Measurements from ENCODE around the gene CHAF1B.

Gene CHAF1B

DNA sequence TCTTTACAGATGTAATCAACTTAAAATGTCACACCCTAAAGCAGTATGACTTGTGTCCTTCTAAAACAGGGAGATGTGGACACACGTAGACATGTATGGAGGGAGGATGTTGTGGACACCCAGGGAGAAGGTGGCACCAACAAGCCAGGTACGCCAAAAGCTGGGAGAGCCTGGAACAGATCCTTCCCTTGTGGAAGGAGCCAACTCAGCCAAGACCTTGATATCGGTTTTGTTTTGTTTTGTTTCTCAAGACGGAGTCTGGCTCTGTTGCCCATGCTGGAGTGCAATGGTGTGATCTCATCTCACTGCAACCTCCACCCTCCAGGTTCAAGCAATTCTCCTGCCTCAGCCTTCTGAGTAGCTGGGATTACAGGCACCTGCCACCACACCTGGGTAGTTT, 45.6 kb downstream of the CHAF1B start:
- H3K4me1 ChIP-seq (ENCODE audit: control insufficient read depth, insufficient read depth, low read length), result peaks cover 8% of the 10 kb centered on the region; the same call in 1 of the 2 replicates
- no peaks in the 10 kb centered on the region for H3K9me3 ChIP-seq (ENCODE audit: control insufficient read depth, insufficient read depth, low read depth, low read length)
- H3K27ac ChIP-seq (ENCODE audit: extremely low read depth, low read depth, low read length), result no peak overlapping the region; the same call in 1 of the 2 replicates
- no peak overlapping the region for H3K4me3 ChIP-seq (ENCODE audit: low read depth, low read length)
- CTCF ChIA-PET, result interaction anchor here (0.9 to 2.3 kb wide), 5 partner anchors 9 to 486 kb away, joined by 3 to 11 read pairs (median 3); partner anchors contain the start of gene CHAF1B
- H3K36me3 ChIP-seq (ENCODE audit: control insufficient read depth in 2 of 2, insufficient read depth in 1 of 2, low read length in 2 of 2), result no peaks in the 10 kb centered on the region
- POLR2A ChIA-PET, result interaction anchor here (0.7 to 2.5 kb wide), 3 partner anchors 111 to 534 kb away, joined by 3 to 8 read pairs (median 7); partner anchors contain the start of gene MORC3
- TF ChIP-seq, protein P1, sequence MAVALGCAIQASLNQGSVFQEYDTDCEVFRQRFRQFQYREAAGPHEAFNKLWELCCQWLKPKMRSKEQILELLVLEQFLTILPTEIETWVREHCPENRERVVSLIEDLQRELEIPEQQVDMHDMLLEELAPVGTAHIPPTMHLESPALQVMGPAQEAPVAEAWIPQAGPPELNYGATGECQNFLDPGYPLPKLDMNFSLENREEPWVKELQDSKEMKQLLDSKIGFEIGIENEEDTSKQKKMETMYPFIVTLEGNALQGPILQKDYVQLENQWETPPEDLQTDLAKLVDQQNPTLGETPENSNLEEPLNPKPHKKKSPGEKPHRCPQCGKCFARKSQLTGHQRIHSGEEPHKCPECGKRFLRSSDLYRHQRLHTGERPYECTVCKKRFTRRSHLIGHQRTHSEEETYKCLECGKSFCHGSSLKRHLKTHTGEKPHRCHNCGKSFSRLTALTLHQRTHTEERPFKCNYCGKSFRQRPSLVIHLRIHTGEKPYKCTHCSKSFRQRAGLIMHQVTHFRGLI (tag by site-specific recombination; IDR thresholded peaks at IDR 0.05), result no peak
- TF ChIP-seq SP7 (tag by site-specific recombination; IDR thresholded peaks at IDR 0.05) (no peak), ZNF514 (tag by site-specific recombination; IDR thresholded peaks at IDR 0.05) (no peak), ZNF596 (tag by site-specific recombination; IDR thresholded peaks at IDR 0.05) (no peak), ZNF830 (tag by site-specific recombination; IDR thresholded peaks at IDR 0.05; ENCODE audit: low read depth) (no peak), ZBTB48 (tag by site-specific recombination; IDR thresholded peaks at IDR 0.05) (no peak), HOXD13 (CRISPR knock-in tag; IDR thresholded peaks at IDR 0.05; ENCODE audit: borderline replicate concordance) (no peak), ZNF19 (tag by site-specific recombination; IDR thresholded peaks at IDR 0.05; ENCODE audit: low read depth) (no peak), ZNF549 (tag by site-specific recombination; IDR thresholded peaks at IDR 0.05) (no peak), KLF9 (tag by site-specific recombination; IDR thresholded peaks at IDR 0.05; ENCODE audit: low read depth) (no peak), IKZF3 (tag by site-specific recombination; IDR thresholded peaks at IDR 0.05) (no peak), ZNF114 (tag by site-specific recombination; IDR thresholded peaks at IDR 0.05) (no peak), ZNF16 (tag by site-specific recombination; IDR thresholded peaks at IDR 0.05; ENCODE audit: low read depth) (no peak)
- TF ChIP-seq, protein P2, sequence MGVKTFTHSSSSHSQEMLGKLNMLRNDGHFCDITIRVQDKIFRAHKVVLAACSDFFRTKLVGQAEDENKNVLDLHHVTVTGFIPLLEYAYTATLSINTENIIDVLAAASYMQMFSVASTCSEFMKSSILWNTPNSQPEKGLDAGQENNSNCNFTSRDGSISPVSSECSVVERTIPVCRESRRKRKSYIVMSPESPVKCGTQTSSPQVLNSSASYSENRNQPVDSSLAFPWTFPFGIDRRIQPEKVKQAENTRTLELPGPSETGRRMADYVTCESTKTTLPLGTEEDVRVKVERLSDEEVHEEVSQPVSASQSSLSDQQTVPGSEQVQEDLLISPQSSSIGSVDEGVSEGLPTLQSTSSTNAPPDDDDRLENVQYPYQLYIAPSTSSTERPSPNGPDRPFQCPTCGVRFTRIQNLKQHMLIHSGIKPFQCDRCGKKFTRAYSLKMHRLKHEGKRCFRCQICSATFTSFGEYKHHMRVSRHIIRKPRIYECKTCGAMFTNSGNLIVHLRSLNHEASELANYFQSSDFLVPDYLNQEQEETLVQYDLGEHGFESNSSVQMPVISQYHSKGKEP (tag by site-specific recombination; IDR thresholded peaks at IDR 0.05), result no peak
- TF ChIP-seq, protein P3, sequence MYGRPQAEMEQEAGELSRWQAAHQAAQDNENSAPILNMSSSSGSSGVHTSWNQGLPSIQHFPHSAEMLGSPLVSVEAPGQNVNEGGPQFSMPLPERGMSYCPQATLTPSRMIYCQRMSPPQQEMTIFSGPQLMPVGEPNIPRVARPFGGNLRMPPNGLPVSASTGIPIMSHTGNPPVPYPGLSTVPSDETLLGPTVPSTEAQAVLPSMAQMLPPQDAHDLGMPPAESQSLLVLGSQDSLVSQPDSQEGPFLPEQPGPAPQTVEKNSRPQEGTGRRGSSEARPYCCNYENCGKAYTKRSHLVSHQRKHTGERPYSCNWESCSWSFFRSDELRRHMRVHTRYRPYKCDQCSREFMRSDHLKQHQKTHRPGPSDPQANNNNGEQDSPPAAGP (tag by site-specific recombination; IDR thresholded peaks at IDR 0.05), result 0 out of 2 replicates have a peak, but pooled peaks have one; percentile 25
- TF ChIP-seq, protein P4, sequence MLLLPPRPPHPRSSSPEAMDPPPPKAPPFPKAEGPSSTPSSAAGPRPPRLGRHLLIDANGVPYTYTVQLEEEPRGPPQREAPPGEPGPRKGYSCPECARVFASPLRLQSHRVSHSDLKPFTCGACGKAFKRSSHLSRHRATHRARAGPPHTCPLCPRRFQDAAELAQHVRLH (tag by site-specific recombination; IDR thresholded peaks at IDR 0.05), result no peak
- TF ChIP-seq, protein P5, sequence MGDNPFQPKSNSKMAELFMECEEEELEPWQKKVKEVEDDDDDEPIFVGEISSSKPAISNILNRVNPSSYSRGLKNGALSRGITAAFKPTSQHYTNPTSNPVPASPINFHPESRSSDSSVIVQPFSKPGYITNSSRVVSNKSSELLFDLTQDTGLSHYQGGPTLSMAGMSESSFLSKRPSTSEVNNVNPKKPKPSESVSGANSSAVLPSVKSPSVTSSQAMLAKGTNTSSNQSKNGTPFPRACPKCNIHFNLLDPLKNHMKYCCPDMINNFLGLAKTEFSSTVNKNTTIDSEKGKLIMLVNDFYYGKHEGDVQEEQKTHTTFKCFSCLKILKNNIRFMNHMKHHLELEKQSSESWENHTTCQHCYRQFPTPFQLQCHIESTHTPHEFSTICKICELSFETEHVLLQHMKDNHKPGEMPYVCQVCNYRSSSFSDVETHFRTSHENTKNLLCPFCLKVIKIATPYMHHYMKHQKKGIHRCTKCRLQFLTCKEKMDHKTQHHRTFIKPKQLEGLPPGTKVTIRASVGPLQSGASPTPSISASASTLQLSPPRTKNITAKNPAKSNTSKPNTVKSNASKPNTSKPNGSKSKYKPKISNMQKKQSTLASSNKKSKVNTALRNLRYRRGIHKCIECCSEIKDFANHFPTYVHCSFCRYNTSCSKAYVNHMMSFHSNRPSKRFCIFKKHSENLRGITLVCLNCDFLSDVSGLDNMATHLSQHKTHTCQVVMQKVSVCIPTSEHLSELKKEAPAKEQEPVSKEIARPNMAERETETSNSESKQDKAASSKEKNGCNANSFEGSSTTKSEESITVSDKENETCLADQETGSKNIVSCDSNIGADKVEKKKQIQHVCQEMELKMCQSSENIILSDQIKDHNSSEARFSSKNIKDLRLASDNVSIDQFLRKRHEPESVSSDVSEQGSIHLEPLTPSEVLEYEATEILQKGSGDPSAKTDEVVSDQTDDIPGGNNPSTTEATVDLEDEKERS (tag by site-specific recombination; IDR thresholded peaks at IDR 0.05), result no peak
- TF ChIP-seq, protein P6, sequence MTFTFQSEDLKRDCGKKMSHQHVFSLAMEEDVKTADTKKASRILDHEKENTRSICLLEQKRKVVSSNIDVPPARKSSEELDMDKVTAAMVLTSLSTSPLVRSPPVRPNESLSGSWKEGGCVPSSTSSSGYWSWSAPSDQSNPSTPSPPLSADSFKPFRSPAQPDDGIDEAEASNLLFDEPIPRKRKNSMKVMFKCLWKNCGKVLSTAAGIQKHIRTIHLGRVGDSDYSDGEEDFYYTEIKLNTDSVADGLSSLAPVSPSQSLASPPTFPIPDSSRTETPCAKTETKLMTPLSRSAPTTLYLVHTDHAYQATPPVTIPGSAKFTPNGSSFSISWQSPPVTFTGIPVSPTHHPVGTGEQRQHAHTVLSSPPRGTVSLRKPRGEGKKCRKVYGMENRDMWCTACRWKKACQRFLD (tag by site-specific recombination; IDR thresholded peaks at IDR 0.05), result no peak
- TF ChIP-seq, protein P7, sequence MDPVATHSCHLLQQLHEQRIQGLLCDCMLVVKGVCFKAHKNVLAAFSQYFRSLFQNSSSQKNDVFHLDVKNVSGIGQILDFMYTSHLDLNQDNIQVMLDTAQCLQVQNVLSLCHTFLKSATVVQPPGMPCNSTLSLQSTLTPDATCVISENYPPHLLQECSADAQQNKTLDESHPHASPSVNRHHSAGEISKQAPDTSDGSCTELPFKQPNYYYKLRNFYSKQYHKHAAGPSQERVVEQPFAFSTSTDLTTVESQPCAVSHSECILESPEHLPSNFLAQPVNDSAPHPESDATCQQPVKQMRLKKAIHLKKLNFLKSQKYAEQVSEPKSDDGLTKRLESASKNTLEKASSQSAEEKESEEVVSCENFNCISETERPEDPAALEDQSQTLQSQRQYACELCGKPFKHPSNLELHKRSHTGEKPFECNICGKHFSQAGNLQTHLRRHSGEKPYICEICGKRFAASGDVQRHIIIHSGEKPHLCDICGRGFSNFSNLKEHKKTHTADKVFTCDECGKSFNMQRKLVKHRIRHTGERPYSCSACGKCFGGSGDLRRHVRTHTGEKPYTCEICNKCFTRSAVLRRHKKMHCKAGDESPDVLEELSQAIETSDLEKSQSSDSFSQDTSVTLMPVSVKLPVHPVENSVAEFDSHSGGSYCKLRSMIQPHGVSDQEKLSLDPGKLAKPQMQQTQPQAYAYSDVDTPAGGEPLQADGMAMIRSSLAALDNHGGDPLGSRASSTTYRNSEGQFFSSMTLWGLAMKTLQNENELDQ (tag by site-specific recombination; IDR thresholded peaks at IDR 0.05; ENCODE audit: low read depth), result no peak
- TF ChIP-seq, protein P8, sequence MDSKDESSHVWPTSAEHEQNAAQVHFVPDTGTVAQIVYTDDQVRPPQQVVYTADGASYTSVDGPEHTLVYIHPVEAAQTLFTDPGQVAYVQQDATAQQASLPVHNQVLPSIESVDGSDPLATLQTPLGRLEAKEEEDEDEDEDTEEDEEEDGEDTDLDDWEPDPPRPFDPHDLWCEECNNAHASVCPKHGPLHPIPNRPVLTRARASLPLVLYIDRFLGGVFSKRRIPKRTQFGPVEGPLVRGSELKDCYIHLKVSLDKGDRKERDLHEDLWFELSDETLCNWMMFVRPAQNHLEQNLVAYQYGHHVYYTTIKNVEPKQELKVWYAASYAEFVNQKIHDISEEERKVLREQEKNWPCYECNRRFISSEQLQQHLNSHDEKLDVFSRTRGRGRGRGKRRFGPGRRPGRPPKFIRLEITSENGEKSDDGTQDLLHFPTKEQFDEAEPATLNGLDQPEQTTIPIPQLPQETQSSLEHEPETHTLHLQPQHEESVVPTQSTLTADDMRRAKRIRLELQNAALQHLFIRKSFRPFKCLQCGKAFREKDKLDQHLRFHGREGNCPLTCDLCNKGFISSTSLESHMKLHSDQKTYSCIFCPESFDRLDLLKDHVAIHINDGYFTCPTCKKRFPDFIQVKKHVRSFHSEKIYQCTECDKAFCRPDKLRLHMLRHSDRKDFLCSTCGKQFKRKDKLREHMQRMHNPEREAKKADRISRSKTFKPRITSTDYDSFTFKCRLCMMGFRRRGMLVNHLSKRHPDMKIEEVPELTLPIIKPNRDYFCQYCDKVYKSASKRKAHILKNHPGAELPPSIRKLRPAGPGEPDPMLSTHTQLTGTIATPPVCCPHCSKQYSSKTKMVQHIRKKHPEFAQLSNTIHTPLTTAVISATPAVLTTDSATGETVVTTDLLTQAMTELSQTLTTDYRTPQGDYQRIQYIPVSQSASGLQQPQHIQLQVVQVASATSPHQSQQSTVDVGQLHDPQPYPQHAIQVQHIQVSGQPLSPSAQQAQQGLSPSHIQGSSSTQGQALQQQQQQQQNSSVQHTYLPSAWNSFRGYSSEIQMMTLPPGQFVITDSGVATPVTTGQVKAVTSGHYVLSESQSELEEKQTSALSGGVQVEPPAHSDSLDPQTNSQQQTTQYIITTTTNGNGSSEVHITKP (tag by site-specific recombination; IDR thresholded peaks at IDR 0.05), result peak; percentile 44
